COLO668 (cell line): ENCODE results near the gene CCNQ.

ENCODE experiments used
- DNase-seq: peaks from one replicate; lab custom pipeline; 2025; ENCODE audit not compliant: unreplicated experiment; lab: John Stamatoyannopoulos, UW

Gene CCNQ

DNA sequence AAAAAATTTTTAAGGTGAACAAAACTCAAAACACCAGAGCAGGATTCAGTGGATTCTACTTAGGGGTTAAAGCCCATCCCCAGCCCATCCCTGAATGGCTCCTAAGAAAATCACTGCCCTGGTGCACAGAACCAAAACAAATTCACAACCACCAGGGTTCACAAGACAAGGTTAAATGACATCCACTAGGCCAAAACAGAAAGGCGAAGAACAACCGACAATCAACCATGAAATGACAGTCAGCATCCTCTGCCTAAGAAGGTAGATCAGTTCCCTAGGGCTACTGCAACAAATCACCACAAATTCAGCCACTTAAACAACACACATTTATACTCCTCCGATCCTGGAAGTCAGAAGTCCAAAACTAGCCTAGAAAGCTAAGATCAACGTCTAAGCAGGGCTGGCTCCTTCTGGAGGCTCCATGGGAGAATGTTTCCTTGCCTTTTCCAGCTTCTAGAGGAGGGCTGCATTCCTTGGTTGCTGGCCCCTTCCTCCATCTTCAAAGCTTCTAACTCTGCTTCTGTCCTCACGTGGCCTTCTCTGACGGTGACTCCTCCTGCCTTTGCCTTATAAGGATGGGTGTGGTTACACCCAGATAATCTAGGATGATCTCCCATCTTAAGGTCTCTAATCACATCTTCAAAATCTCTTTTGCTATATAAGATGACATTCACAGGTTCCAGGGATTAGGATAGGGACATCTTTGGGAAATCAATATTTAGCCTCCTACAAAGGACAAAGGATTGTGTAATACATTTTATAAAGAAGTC, 1.8 kb downstream of the CCNQ start:
- DNase-seq, result no peak

DNA sequence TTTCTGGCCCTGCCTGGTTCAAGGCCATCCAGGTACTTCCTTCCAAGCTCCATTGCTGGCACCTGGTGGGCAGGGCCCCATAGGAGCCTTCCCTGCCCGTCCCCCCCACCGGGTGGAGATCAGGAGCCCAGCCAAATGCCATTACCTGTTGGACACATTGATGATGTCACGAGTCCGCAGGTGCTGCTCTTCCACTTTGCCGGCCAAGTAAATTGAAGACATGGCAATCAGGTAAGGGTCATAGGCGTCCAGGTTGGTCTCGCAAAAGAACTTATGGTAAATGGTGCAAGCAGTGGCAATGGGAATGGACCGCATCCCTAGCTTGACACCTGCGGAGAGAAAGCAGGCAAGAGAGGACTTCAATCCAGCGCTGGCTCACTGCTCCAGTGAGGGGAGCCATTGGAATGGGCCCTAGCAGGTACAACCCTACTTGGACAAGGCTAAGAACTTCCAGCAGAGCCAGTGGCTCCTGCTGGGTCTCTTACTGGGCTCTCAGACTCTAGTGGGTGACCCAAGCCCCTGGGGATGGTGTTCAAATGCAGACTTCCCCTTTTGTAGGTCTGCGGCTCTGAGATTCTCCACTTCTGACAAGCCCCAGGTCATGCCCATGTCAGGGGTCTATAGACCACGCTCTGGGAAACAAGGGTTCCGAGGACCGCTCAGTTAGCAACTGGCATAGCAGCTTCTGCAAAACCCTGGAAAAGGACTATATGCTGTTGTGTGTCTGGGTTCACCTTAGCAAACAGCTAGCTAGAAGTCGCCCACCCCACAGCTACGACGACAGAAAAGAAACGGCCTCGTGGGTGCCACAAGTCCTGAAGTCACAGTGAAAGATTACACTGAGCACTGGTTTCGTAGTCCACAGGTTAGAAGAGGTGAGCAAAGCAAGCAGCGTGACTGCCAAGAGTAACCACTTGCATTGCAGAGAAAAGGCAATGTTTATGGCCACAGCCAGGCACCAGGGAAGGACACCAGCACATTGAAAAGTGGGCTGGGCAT, 2.8 kb downstream of the CCNQ start:
- no peak for DNase-seq

DNA sequence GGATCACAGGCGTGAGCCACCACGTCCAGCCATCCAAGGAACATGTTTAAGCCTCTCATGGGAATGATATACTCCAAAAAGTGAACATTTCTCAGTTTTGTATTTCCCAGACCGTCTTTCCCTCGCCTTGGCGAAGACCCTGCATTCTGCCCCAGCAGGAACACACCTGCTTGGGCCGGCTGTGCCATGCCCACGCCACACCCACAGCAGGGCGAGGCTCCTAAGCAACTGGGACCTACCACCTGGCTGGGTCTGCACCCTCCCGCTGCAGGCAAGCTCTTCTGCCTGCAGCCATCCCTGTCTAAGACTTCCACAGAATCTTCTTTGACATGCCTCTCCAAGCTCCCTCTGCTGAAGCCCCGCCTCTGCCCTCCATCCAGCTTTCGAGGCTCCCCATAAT, 3.6 kb downstream of the CCNQ start:
- no peak for DNase-seq

DNA sequence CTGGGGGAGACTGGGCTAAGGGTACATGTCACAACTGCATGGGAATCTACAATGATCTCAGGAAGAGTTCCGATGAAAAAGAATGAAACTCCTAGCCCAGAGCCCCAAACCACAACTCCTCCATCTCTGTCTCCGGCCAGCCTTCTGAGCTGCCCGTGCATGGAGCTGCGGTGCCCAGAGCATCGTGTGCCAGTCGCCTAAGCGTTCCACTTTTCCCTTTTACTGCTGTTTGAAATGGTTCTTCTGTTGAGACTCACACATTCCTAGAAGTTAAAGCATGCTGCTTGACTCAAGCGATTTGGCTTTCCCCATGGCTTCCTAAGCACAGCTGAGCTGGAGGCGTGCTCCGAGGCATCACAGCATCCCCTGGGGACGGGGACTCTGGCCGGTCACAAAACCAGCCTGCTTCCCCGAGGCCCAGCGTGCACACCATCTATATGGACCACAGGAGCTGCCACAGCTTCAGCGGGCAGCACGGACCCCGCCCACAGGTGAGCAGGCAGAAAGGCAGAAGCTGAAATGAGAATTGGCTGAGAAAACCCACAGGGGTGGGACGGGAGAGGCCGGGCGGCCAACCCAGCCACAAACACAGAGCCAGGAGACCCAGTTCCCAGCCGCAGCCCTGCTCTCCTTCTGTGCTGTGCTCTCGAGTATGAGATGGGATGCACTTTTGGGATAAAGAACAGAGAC, 5.0 kb downstream of the CCNQ start:
- no peak for DNase-seq

DNA sequence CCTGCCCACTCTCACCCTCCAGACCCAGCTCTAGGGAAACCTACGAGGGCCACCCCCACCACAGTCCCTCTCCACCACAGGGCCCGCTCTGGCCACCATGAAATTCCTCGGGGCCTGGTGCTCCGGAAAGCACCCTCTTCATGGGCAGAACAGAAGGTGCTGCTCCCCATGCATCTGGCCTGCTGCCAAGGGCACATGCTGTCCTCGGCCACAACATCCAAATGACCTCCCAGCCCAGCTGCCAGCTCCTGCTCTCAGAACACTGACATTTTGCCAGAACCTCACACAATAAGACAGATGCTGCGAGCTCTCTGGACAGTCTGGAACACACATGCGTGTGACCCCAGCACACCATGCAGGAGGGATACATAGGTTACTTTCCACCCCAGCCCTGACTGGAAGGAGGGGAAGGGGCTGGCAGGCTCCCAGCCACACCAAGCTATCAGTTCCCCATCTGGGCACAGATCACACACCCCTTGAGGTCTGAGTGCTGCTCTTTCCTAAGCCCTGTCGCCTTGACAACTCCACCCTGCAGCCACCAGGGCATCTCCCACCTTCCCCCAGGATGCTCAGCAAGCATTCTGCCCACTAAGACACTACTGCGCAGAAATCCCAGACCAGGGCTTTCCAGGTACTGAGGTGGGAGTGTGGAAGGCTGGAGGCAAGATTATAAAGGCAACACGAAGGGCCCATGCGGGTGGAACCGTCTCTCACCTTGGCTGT, 5.8 kb downstream of the CCNQ start:
- peak; percentile 79 for DNase-seq

DNA sequence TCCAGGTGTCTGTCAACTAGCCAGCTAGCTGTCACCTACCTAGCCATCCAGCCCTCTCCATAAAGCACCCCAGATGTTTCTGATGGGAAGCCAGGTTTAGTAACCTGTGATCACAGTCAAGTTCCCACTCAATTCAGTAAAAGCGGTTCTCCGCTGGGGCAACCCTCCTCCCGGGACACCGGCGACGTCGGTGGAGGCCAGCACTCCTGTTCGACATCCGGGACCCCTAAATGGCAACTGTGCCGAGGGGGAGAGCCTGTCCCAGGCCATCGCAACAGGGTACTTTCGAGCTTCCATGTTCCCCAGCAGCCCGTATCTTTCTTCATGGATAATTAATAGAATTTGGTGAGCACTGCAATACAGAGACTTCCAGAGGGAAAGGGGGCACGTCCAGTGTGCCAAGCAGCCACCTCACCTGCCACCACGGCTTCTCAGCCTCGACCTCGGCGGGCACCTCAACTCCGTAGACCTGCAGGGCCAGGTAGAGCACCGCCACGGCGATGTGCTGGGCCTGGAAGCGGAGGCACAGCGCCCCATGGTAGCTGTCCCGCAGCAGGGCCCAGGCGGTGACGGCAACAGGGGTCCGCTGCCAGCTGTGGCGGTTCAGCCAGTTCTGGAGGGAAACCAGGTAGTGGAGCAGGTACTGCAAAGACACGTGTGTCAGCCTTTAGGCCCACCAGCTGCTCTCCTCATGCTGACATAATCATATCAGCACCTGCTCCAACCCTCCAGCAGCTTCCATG, 6.7 kb downstream of the CCNQ start:
- DNase-seq, result no peak

- peak; percentile 71 for DNase-seq
Measured at GRCh38 chrX:153590961-153591956, 7.7 kb downstream of the CCNQ start.

DNA sequence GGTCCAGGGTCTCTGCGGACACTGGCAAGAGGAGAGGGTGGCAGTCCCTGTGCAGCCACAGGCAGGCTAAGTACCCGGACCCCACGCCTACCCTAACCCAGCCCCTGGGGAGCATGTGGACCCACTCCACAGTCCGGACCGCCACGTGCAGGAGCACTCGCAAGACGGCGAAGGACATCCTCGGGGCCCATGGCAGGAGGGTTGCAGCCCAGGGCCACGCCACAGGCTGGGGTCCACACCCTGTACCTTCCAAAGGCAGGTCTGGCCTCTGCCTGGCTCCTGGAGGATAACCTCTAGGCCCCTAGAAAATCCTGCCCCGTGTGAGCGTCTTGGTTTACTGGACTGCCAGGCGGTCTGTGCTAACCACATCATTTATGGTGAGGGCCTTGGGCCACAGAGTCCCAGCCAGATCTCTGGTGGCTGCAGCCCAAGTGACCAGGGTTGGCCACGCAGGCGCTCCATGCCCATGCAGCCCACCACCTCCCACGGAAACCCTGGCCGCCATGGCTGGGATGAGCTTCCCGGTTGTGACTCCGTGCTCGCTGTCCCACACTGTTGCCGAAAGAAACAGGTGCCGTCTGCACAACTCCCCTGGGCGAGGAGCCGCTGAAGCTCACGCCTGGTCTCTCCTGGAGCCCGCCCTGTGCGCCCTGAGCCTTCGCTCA, 10.0 kb downstream of the CCNQ start:
- DNase-seq, result no peak

DNA sequence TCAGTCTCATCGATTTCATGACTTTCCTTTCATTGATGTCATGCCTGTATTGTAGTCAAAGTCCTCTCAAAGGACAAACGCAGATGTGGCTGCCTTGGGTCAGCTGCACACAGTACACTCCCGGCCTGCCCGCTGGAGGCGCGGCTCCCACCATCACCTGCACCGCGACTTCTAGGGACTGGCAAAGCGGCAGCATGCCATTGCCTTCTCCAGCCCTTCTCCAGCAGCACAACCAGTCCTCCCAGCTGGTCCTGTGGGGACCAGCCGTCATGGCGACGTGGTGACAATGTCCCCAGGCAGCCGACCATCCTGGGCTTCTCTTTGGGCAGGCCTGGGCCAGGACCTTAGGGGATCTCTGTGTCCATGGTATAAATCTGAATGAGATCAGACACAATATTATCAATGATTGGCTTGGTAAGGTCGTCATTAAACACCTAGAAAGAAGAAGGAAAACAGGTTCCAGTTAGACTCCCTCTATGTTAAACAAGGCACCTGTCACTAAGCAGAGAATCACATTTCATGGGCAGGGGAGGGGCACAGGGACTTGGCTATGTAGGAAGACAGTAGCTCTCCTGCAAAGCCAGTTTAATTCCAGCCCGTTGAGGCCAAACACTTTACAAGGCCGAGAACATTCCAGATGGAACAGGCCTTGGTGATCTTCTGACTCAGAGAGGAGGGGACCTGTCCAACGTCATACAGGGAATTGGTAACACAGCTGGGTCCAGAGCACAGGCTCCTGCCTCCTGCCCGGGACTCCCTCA, 10.7 kb downstream of the CCNQ start:
- no peak for DNase-seq

DNA sequence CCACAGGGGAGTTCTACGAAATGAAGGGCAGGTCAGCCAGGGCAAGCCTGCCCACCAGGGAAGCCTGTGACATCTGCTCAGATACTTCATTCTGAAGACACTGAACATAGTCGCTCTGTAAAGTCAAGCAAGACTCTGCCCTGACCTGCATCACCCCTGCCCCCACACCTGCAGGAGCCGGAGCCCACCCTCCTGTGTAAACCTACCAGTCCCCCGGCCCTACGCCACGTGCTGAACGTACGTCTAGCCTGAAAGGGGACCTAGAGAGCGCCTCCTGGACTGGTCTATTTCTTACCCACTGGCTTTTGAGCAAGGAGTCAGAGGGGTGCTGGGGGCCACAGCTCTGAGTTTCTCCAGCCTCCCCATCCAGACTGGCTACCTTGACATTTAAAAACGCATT, 11.6 kb downstream of the CCNQ start:
- no peak for DNase-seq

GRCh38 chrX:153585827-153586226, 13.1 kb downstream of the CCNQ start:
- no peak for DNase-seq

DNA sequence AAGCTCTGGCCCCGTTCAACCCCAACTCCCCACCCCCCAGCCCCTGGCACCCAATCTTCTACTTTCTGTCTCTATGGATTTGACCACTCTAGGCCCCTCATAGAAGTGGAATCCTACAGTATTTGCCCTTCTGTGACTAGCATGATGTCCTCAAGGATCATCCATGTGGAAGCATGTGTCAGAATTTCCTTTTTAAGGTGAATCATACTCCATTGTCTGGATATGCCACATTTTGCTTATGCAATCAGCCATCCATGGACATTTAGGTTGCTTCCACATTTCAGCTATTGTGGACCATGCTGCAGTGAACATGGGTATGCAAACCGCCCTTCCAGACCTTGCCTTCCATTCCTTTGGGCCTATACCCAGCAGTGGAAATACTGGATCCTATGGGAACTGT, 15.5 kb downstream of the CCNQ start:
- no peak for DNase-seq

DNA sequence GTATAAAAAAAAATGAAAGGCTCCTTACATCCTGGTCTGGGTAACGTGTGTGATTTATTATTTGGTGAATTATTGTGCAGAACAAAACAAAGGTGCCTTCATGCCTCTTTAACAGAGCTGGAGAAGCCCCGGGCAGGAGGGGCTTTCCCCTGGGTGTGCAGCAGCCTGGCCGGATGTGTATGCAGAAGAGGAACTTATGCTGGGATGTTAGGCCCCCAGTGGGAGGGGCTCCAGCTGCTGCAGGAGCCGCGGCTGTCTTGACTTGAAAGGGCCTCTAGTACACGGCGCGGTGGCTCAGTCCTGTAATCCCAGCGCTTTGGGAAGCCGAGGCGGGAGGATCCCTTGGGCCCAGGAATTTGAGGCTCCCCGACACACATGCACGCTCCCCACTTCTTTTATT, 16.0 kb downstream of the CCNQ start:
- DNase-seq, result peak; percentile 25

- DNase-seq, result peak; percentile 39
Measured at GRCh38 chrX:153580700-153581386, 18.1 kb downstream of the CCNQ start.

GRCh38 chrX:153578889-153579288, 20.1 kb downstream of the CCNQ start:
- no peak for DNase-seq

GRCh38 chrX:153578200-153578835, 20.6 kb downstream of the CCNQ start:
- no peak for DNase-seq

GRCh38 chrX:153576961-153577360, 22.0 kb downstream of the CCNQ start:
- DNase-seq, result no peak
